ENCODE results near the gene EIF4H.

GRCh38 chr7:74235518-74236268, 61.5 kb downstream of the EIF4H start:
- TF ChIP-seq EZH2 (IDR thresholded peaks at IDR 0.05; ENCODE audit: borderline replicate concordance, insufficient read depth, low read depth, low read length, poor library complexity, severe bottlenecking), result no peak
- no peak for TF ChIP-seq CTCF (IDR thresholded peaks at IDR 0.05)

All from B cell (primary cell).